GM23338 (cell line): ENCODE data around the gene PRR36. TPM values are rescaled to one million over a fixed set of nuclear protein-coding genes. Genes with fewer than 3 reads are reported as not detected.

ENCODE experiments used
- ATAC-seq: fragments of 200-7000 bp; cut with Tn5 transposase; 3 replicates; pipeline ENCODE4 v1.9.1; 2020
- DNase-seq: peaks from one replicate; pipeline ENCODE4 v3.0.0-alpha.2; 2015; ENCODE audit warnings: low spot score
- H2AFZ ChIP-seq: fragments of 200-600 bp; sonication (generic); 2 replicates; pipeline ENCODE4 v1.8.0; 2016; ENCODE audit warnings: antibody characterized with exemption, mild to moderate bottlenecking, moderate library complexity
- H3F3A ChIP-seq: fragments of 200-600 bp; sonication (generic); replicated peaks from 2 replicates; pipeline ENCODE4 v1.8.0; 2017; ENCODE audit warnings: antibody characterized with exemption, mixed run types, low read depth
- H3K27ac ChIP-seq: fragments of 200-600 bp; sonication (generic); 2 replicates; pipeline ENCODE4 v1.6.1; 2016; ENCODE audit warnings: low read depth
- H3K27me3 ChIP-seq: fragments of 200-600 bp; sonication (generic); 2 replicates; pipeline ENCODE4 v1.8.0; 2016; ENCODE audit warnings: mild to moderate bottlenecking, mixed run types, moderate library complexity; ENCODE audit not compliant: insufficient read depth
- H3K36me3 ChIP-seq: fragments of 200-600 bp; sonication (generic); 2 replicates; pipeline ENCODE4 v1.8.0; 2016; ENCODE audit warnings: mild to moderate bottlenecking; ENCODE audit not compliant: insufficient read depth
- H3K4me1 ChIP-seq: fragments of 200-600 bp; sonication (generic); 2 replicates; pipeline ENCODE4 v1.8.0; 2016; ENCODE audit warnings: mild to moderate bottlenecking, moderate library complexity; ENCODE audit not compliant: insufficient read depth
- H3K4me2 ChIP-seq: fragments of 200-600 bp; sonication (generic); 2 replicates; pipeline ENCODE4 v1.7.1; 2017; ENCODE audit warnings: mixed run types
- H3K4me3 ChIP-seq: fragments of 200-600 bp; sonication (generic); 2 replicates; pipeline ENCODE4 v1.6.1; 2016; ENCODE audit warnings: mixed run types
- H3K79me2 ChIP-seq: fragments of 200-600 bp; sonication (generic); replicated peaks from 2 replicates; pipeline ENCODE4 v1.8.0; 2017; ENCODE audit warnings: mild to moderate bottlenecking; ENCODE audit not compliant: insufficient read depth
- H3K9me2 ChIP-seq: fragments of 200-600 bp; sonication (generic); 2 replicates; pipeline ENCODE4 v1.8.0; 2017; ENCODE audit not compliant: insufficient read depth
- H4K20me1 ChIP-seq: fragments of 200-600 bp; sonication (generic); replicated peaks from 2 replicates; pipeline ENCODE4 v1.8.0; 2017; ENCODE audit warnings: mild to moderate bottlenecking; ENCODE audit not compliant: insufficient read depth
- H3K27ac Mint-ChIP-seq: 2 replicates; pipeline ENCODE4 v1.8.0; 2020; ENCODE audit warnings: inconsistent platforms, mild to moderate bottlenecking, moderate library complexity, mixed read lengths
- H3K27me3 Mint-ChIP-seq: 3 replicates; pipeline ENCODE4 v1.8.0; 2022; ENCODE audit warnings: low read depth, mild to moderate bottlenecking, moderate library complexity, mixed read lengths, inconsistent platforms; ENCODE audit not compliant: insufficient read depth, poor library complexity
- H3K36me3 Mint-ChIP-seq: 3 replicates; pipeline ENCODE4 v1.8.0; 2021; ENCODE audit warnings: low read depth, mild to moderate bottlenecking, inconsistent platforms, moderate library complexity, mixed read lengths
- H3K4me1 Mint-ChIP-seq: 3 replicates; pipeline ENCODE4 v1.8.0; 2020; ENCODE audit warnings: mild to moderate bottlenecking, inconsistent platforms, mixed read lengths
- H3K4me3 Mint-ChIP-seq: 3 replicates; pipeline ENCODE4 v1.8.0; 2021; ENCODE audit warnings: moderate library complexity, mild to moderate bottlenecking, inconsistent platforms, mixed read lengths
- H3K9me3 Mint-ChIP-seq: 3 replicates; pipeline ENCODE4 v1.8.0; 2020; ENCODE audit warnings: moderate library complexity, mild to moderate bottlenecking, inconsistent platforms, mixed read lengths
- CREB1 ChIP-seq: fragments of 250-450 bp; sonication (Bioruptor Pico); IDR thresholded peaks from 2 replicates; pipeline ENCODE4 v1.5.0; 2020; ENCODE audit warnings: low read depth, mild to moderate bottlenecking, moderate library complexity
- EZH2 ChIP-seq: fragments of 200-600 bp; sonication (generic); IDR thresholded peaks from one replicate; pipeline ENCODE4 v1.8.0; 2017; ENCODE audit warnings: antibody characterized with exemption, mild to moderate bottlenecking, low read depth; ENCODE audit not compliant: unreplicated experiment
- EZH2phosphoT487 ChIP-seq: fragments of 200-600 bp; sonication (generic); IDR thresholded peaks from one replicate; pipeline ENCODE4 v1.8.1; 2018; ENCODE audit warnings: antibody characterized with exemption; ENCODE audit not compliant: unreplicated experiment
- JUNB ChIP-seq: IDR thresholded peaks from one replicate; pipeline ENCODE4 v1.6.1; 2016; ENCODE audit warnings: antibody characterized with exemption; ENCODE audit not compliant: unreplicated experiment
- NANOG ChIP-seq: IDR thresholded peaks from 2 replicates; pipeline ENCODE4 v1.6.1; 2016; ENCODE audit warnings: antibody characterized with exemption, borderline replicate concordance
- POLR2AphosphoS5 ChIP-seq: IDR thresholded peaks from 2 replicates; pipeline ENCODE4 v1.6.1; 2016; ENCODE audit warnings: antibody characterized with exemption, low read depth
- STAT1 ChIP-seq: IDR thresholded peaks from one replicate; pipeline ENCODE4 v1.6.1; 2016; ENCODE audit warnings: antibody characterized with exemption; ENCODE audit not compliant: unreplicated experiment
- ZNF114 ChIP-seq: fragments of 250-450 bp; sonication (Bioruptor Pico); IDR thresholded peaks from 2 replicates; pipeline ENCODE4 v1.5.0; 2020; ENCODE audit warnings: mild to moderate bottlenecking, moderate library complexity
- ZNF331 ChIP-seq: fragments of 250-450 bp; sonication (Bioruptor Pico); IDR thresholded peaks from 2 replicates; pipeline ENCODE4 v1.5.0; 2020; ENCODE audit warnings: low read depth, mild to moderate bottlenecking, moderate library complexity
- polyA plus RNA-seq: library from polyadenylated mRNA; unstranded; fragments of >200 nt; fragmentation: Nextera tagmentation; extraction: Ambion mirVana; gene quantifications from 2 replicates; pipeline ENCODE4 v1.2.1, GENCODE V29; 2016
- total RNA-seq: library from RNA; depleted of rRNA; stranded (reverse); fragments of >200 nt; shearing (Covaris generic); gene quantifications from 2 replicates; pipeline ENCODE4 v1.2.3, GENCODE V29; 2014
- TF ChIP-seq, protein P1 (sequence below): IDR thresholded peaks from 2 replicates; pipeline ENCODE4 v1.6.1; 2016; ENCODE audit warnings: antibody characterized with exemption
- TF ChIP-seq, protein P2 (sequence below): IDR thresholded peaks from one replicate; pipeline ENCODE4 v1.6.1; 2018; ENCODE audit warnings: antibody characterized with exemption; ENCODE audit not compliant: unreplicated experiment

PRR36 gene
- total and polyA plus RNA-seq, 2 experiments from 2014 or later, result 17.6 to 17.9 TPM

DNA sequence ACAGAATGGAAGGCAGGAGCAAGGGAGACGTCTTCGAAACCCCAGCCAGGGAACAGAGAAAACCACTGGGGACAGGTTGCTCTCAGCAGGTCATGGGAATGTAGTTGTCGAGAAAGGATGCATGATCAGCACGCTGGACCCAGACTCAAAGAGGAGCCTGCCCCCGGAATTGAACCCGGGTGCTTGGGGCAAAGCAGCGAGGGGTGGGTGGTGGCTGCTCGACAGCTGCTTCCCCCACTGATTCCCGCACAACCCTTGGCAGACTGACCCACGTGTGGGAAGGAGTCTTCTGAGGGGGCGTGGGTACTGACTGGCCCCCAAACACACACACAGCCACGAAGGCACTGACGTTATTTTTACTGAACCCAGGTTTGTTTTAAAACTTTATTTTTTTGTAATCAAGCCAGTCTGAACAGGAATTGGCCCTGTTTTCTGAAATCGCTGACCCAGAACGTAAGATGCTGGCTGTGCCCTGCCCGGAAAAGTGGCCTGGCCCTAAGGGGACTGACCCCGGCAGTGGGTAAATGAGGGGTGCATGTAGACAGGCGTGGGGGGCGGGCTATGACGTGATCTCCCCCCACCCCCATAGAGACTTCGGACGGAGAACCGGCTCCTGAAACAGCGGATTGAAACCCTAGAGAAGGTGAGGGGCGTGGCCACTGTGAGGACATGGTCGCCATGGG, 18.6 kb downstream of the PRR36 start (continued):
- TF ChIP-seq, protein P1, sequence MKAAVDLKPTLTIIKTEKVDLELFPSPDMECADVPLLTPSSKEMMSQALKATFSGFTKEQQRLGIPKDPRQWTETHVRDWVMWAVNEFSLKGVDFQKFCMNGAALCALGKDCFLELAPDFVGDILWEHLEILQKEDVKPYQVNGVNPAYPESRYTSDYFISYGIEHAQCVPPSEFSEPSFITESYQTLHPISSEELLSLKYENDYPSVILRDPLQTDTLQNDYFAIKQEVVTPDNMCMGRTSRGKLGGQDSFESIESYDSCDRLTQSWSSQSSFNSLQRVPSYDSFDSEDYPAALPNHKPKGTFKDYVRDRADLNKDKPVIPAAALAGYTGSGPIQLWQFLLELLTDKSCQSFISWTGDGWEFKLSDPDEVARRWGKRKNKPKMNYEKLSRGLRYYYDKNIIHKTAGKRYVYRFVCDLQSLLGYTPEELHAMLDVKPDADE, result no peak
- no peak for TF ChIP-seq STAT1
- TF ChIP-seq, protein P2, sequence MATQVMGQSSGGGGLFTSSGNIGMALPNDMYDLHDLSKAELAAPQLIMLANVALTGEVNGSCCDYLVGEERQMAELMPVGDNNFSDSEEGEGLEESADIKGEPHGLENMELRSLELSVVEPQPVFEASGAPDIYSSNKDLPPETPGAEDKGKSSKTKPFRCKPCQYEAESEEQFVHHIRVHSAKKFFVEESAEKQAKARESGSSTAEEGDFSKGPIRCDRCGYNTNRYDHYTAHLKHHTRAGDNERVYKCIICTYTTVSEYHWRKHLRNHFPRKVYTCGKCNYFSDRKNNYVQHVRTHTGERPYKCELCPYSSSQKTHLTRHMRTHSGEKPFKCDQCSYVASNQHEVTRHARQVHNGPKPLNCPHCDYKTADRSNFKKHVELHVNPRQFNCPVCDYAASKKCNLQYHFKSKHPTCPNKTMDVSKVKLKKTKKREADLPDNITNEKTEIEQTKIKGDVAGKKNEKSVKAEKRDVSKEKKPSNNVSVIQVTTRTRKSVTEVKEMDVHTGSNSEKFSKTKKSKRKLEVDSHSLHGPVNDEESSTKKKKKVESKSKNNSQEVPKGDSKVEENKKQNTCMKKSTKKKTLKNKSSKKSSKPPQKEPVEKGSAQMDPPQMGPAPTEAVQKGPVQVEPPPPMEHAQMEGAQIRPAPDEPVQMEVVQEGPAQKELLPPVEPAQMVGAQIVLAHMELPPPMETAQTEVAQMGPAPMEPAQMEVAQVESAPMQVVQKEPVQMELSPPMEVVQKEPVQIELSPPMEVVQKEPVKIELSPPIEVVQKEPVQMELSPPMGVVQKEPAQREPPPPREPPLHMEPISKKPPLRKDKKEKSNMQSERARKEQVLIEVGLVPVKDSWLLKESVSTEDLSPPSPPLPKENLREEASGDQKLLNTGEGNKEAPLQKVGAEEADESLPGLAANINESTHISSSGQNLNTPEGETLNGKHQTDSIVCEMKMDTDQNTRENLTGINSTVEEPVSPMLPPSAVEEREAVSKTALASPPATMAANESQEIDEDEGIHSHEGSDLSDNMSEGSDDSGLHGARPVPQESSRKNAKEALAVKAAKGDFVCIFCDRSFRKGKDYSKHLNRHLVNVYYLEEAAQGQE, result no peak
- no peak for TF ChIP-seq ZNF114 (CRISPR knock-in tag)
- no peak for TF ChIP-seq NANOG
- TF ChIP-seq EZH2phosphoT487, result no peak
- no peak for TF ChIP-seq CREB1 (CRISPR knock-in tag)
- no peak for TF ChIP-seq EZH2
- TF ChIP-seq JUNB, result no peak
- no peak for TF ChIP-seq ZNF331

DNA sequence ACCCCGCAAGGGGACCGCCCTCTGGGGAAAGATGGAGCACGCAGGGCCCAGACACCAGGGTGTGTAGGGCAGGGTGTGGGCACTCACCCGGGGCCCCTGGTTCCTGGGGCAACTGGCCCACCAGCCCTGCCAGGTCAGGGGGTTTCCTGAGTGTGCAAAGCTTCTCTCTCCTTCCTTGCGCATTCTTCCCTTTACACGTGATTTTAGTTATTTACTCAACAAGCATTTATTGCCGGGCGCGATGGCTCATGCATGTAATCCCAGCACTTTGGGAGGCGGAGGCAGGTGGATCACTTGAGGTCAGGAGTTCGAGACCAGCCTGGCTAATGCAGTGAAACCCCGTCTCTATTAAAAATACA, 20.4 kb downstream of the PRR36 start:
- Histone ChIP-seq H3K4me3 (peak overlapping the region; percentile 55), H3K36me3 (no peaks in the 10 kb centered on the region), H3K4me1 (peaks cover 17% of the 10 kb centered on the region; the same call in 1 of the 2 replicates), H3F3A (no peaks in the 10 kb centered on the region), H3K4me2 (peak overlapping the region; percentile 83), H3K79me2 (no peaks in the 10 kb centered on the region), H3K9me2 (no peaks in the 10 kb centered on the region), H3K27me3 (no peaks in the 10 kb centered on the region; the same call in 1 of the 2 replicates), H3K27ac (no peak overlapping the region), H2AFZ (peak overlapping the region; percentile 90), H4K20me1 (no peaks in the 10 kb centered on the region)
- DNase-seq (no peak), ATAC-seq (no peak; the same call in 2 of the 3 replicates)
- H3K27me3 Mint-ChIP-seq, result peaks cover 22% of the 10 kb centered on the region
- peaks cover 26% of the 10 kb centered on the region for H3K4me1 Mint-ChIP-seq
- H3K9me3 Mint-ChIP-seq, result no peaks in the 10 kb centered on the region
- peak overlapping the region; percentile 39; the same call in 1 of the 3 replicates for H3K4me3 Mint-ChIP-seq
- H3K27ac Mint-ChIP-seq, result no peak overlapping the region
- H3K36me3 Mint-ChIP-seq, result no peaks in the 10 kb centered on the region; the same call in 2 of the 3 replicates
- TF ChIP-seq, protein P1, result no peak
- TF ChIP-seq POLR2AphosphoS5 (no peak), ZNF114 (CRISPR knock-in tag) (no peak), EZH2phosphoT487 (no peak)
- TF ChIP-seq, protein P2, result no peak
